Glutamatergic neuron (in vitro differentiated cells): ENCODE results near the gene BCO1. TPM values are rescaled to one million over a fixed set of nuclear protein-coding genes. Genes with fewer than 3 reads are reported as not detected.

Experiments
- DNase-seq: peaks from one replicate; pipeline ENCODE4 v3.0.0; 2022
- H3K27ac Mint-ChIP-seq: one replicate; pipeline ENCODE4 v1.8.0; 2020; ENCODE audit warnings: mild to moderate bottlenecking, mixed read lengths, inconsistent platforms; ENCODE audit not compliant: unreplicated experiment
- H3K27me3 Mint-ChIP-seq: one replicate; pipeline ENCODE4 v1.8.0; 2020; ENCODE audit warnings: mild to moderate bottlenecking, moderate library complexity, mixed read lengths, inconsistent platforms; ENCODE audit not compliant: unreplicated experiment
- H3K36me3 Mint-ChIP-seq: one replicate; pipeline ENCODE4 v1.8.0; 2020; ENCODE audit warnings: mild to moderate bottlenecking, mixed read lengths, inconsistent platforms; ENCODE audit not compliant: unreplicated experiment
- H3K4me1 Mint-ChIP-seq: one replicate; pipeline ENCODE4 v1.8.0; 2020; ENCODE audit warnings: mild to moderate bottlenecking, low read depth, mixed read lengths, inconsistent platforms; ENCODE audit not compliant: unreplicated experiment
- H3K4me3 Mint-ChIP-seq: one replicate; pipeline ENCODE4 v1.8.0; 2020; ENCODE audit warnings: mild to moderate bottlenecking, mixed read lengths, inconsistent platforms; ENCODE audit not compliant: unreplicated experiment
- H3K9me3 Mint-ChIP-seq: one replicate; pipeline ENCODE4 v1.8.0; 2020; ENCODE audit warnings: mild to moderate bottlenecking, moderate library complexity, mixed read lengths, inconsistent platforms; ENCODE audit not compliant: unreplicated experiment
- CTCF ChIP-seq: fragments of 200-600 bp; sonication (generic); IDR thresholded peaks from one replicate; pipeline ENCODE4 v1.5.0; 2021; ENCODE audit not compliant: partially characterized antibody, unreplicated experiment
- long read RNA-seq: library from polyadenylated mRNA; unstranded; transcript quantifications from one replicate; pipeline ENCODE4 v2.0.0, GENCODE V29; 2020; ENCODE audit not compliant: unreplicated experiment
- total RNA-seq: library from RNA; stranded (reverse); fragmentation: NEBNext Ultra II Directional; extraction: Animal tissue kit (Norgen Biotek cat#: 25700); gene quantifications from one replicate; pipeline ENCODE4 v1.2.1, GENCODE V29; 2021; ENCODE audit not compliant: unreplicated experiment

The BCO1 gene, protein sequence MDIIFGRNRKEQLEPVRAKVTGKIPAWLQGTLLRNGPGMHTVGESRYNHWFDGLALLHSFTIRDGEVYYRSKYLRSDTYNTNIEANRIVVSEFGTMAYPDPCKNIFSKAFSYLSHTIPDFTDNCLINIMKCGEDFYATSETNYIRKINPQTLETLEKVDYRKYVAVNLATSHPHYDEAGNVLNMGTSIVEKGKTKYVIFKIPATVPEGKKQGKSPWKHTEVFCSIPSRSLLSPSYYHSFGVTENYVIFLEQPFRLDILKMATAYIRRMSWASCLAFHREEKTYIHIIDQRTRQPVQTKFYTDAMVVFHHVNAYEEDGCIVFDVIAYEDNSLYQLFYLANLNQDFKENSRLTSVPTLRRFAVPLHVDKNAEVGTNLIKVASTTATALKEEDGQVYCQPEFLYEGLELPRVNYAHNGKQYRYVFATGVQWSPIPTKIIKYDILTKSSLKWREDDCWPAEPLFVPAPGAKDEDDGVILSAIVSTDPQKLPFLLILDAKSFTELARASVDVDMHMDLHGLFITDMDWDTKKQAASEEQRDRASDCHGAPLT
- total RNA-seq = not detected
- long read RNA-seq = 0 reads

GRCh38 chr16:81238296-81239011 lies at the start of gene BCO1:
TSS of gene BCO1 (plus strand) at chr16:81238689. CDS start at chr16:81238909, 220 bp downstream.
- H3K36me3 Mint-ChIP-seq = no peaks in the 10 kb centered on the region
- H3K9me3 Mint-ChIP-seq = no peaks in the 10 kb centered on the region
- H3K4me3 Mint-ChIP-seq = no peak within 1 kb of the TSS
- no peak for DNase-seq
- TF ChIP-seq CTCF = no peak
- H3K27me3 Mint-ChIP-seq = peaks cover 2% of the 10 kb centered on the region
- H3K27ac Mint-ChIP-seq = no peak within 1 kb of the TSS
- peaks cover 6% of the 10 kb centered on the region for H3K4me1 Mint-ChIP-seq

- TF ChIP-seq CTCF = no peak
- peaks cover 4% of the 10 kb centered on the region for H3K9me3 Mint-ChIP-seq
- no peak overlapping the region for H3K27ac Mint-ChIP-seq
- no peak for DNase-seq
- H3K4me1 Mint-ChIP-seq = peaks cover 6% of the 10 kb centered on the region
- no peaks in the 10 kb centered on the region for H3K36me3 Mint-ChIP-seq
- no peak overlapping the region for H3K4me3 Mint-ChIP-seq
- H3K27me3 Mint-ChIP-seq = peaks cover 6% of the 10 kb centered on the region
These were observed 49.3 kb upstream of the BCO1 start for GRCh38 chr16:81189100-81189664.

- H3K4me1 Mint-ChIP-seq = peaks cover 6% of the 10 kb centered on the region
- peaks cover 4% of the 10 kb centered on the region for H3K9me3 Mint-ChIP-seq
- no peak for TF ChIP-seq CTCF
- no peak for DNase-seq
- no peak overlapping the region for H3K27ac Mint-ChIP-seq
- no peaks in the 10 kb centered on the region for H3K36me3 Mint-ChIP-seq
- peaks cover 6% of the 10 kb centered on the region for H3K27me3 Mint-ChIP-seq
- H3K4me3 Mint-ChIP-seq = no peak overlapping the region
These were observed 47.8 kb upstream of the BCO1 start for GRCh38 chr16:81190667-81191066.

- no peaks in the 10 kb centered on the region for H3K36me3 Mint-ChIP-seq
- no peak overlapping the region for H3K27ac Mint-ChIP-seq
- H3K4me1 Mint-ChIP-seq = no peaks in the 10 kb centered on the region
- peaks cover 2% of the 10 kb centered on the region for H3K9me3 Mint-ChIP-seq
- H3K27me3 Mint-ChIP-seq = peaks cover 2% of the 10 kb centered on the region
- H3K4me3 Mint-ChIP-seq = no peak overlapping the region
- DNase-seq = no peak
- TF ChIP-seq CTCF = no peak
These were observed 42.5 kb upstream of the BCO1 start for GRCh38 chr16:81195885-81196534.
